ENCODE results near the gene TRIM8. TPM values are rescaled to one million over a fixed set of nuclear protein-coding genes. Genes with fewer than 3 reads are reported as not detected.
"Not testable (repeated sequence)": the region's sequence is repeated elsewhere in the genome, so short reads cannot be mapped to it uniquely, and the experiment has no call there.

Gene TRIM8
- total and polyA plus RNA-seq, 2 donors (not counting 3 experiments of a cell fraction or from before 2014, with no cell fraction given): 74.1 to 114 TPM

- H3K27ac ChIP-seq (ENCODE audit: insufficient read depth, low read depth, low read length): no peak overlapping the region
Measured at GRCh38 chr10:102691285-102692066, 47.2 kb downstream of the TRIM8 start.

GRCh38 chr10:102695401-102695800 is 51.1 kb downstream of the TRIM8 start:
- H3K4me2 ChIP-seq (ENCODE audit: insufficient read depth, low read length); intact Hi-C loops (cut with micrococcal nuclease); CTCF ChIA-PET; H3K27ac ChIP-seq (ENCODE audit: insufficient read depth, low read depth, low read length); H3K27me3 ChIP-seq (ENCODE audit: control insufficient read depth in 2 of 2, insufficient read depth in 2 of 2, low read length in 2 of 2); DNase-seq (ENCODE audit: low read depth, low spot score); H3K79me2 ChIP-seq (ENCODE audit: control insufficient read depth, insufficient read depth, low read length); FAIRE-seq; H4K20me1 ChIP-seq (replicated peaks; ENCODE audit: control insufficient read depth, extremely low read depth, insufficient read depth, low read length); H3K9me1 ChIP-seq (replicated peaks; ENCODE audit: control insufficient read depth, extremely low read depth, insufficient read depth, low read length); H3K4me3 ChIP-seq (replicated peaks in 1 of 3; ENCODE audit: insufficient read depth in 1 of 3, low read depth in 1 of 3, low read length in 3 of 3); H3K4me1 ChIP-seq (ENCODE audit: control insufficient read depth, extremely low read depth, insufficient read depth, low read length); H3K9me3 ChIP-seq (replicated peaks; ENCODE audit: control insufficient read depth, insufficient read depth, low read length); H3K36me3 ChIP-seq (ENCODE audit: control insufficient read depth in 2 of 2, extremely low read depth in 1 of 2, insufficient read depth in 2 of 2, low read length in 2 of 2); H2AFZ ChIP-seq (ENCODE audit: low read depth, low read length); BruUV-seq (replicated peaks); POLR2A ChIA-PET; dilution Hi-C loops (cut with MboI; ENCODE audit: extremely low pct_ligation_motif_present, low sequenced_read_pairs); H3K9ac ChIP-seq (replicated peaks; ENCODE audit: extremely low read depth, insufficient read depth, low read length): not testable (repeated sequence)

More at GRCh38 chr10:102691285-102692066, 47.2 kb downstream of the TRIM8 start:
- H3K27me3 ChIP-seq (ENCODE audit: control insufficient read depth in 2 of 2, insufficient read depth in 2 of 2, low read length in 2 of 2): no peaks in the 10 kb centered on the region
- CTCF ChIA-PET: interaction anchor here (1.4 to 1.9 kb wide), 2 partner anchors 12 to 19 kb away, joined by 3 to 6 read pairs; no protein-coding TSS in a partner anchor
- BruUV-seq (replicated peaks): no TSS peak
- DNase-seq (ENCODE audit: low read depth, low spot score) (no peak), FAIRE-seq (no peak)
- no peaks in the 10 kb centered on the region for H3K79me2 ChIP-seq (ENCODE audit: control insufficient read depth, insufficient read depth, low read length)
- intact Hi-C loops (cut with micrococcal nuclease) (no loop called here), dilution Hi-C loops (cut with MboI; ENCODE audit: extremely low pct_ligation_motif_present, low sequenced_read_pairs) (no loop called here)
- no peaks in the 10 kb centered on the region for H4K20me1 ChIP-seq (replicated peaks; ENCODE audit: control insufficient read depth, extremely low read depth, insufficient read depth, low read length)
- H3K4me1 ChIP-seq (ENCODE audit: control insufficient read depth, extremely low read depth, insufficient read depth, low read length): no peaks in the 10 kb centered on the region
- H3K36me3 ChIP-seq (ENCODE audit: control insufficient read depth in 2 of 2, extremely low read depth in 1 of 2, insufficient read depth in 2 of 2, low read length in 2 of 2): no peaks in the 10 kb centered on the region
- H3K9ac ChIP-seq (replicated peaks; ENCODE audit: extremely low read depth, insufficient read depth, low read length): no peak overlapping the region
- H3K4me2 ChIP-seq (ENCODE audit: insufficient read depth, low read length): no peak overlapping the region
- H2AFZ ChIP-seq (ENCODE audit: low read depth, low read length): no peak overlapping the region
- TF ChIP-seq MAX (IDR thresholded peaks at IDR 0.05; ENCODE audit: insufficient read depth, insufficient read length) (no peak), FOS (IDR thresholded peaks at IDR 0.05; ENCODE audit: borderline replicate concordance, insufficient read depth, low read length) (no peak), POLR2AphosphoS5 (IDR thresholded peaks at IDR 0.05; ENCODE audit: insufficient read depth, low read depth, low read length) (no peak), MYC (IDR thresholded peaks at IDR 0.05; ENCODE audit: low read depth, low read length) (no peak), EZH2 (IDR thresholded peaks at IDR 0.05; ENCODE audit: borderline replicate concordance, low read depth, low read length, severe bottlenecking) (no peak), JUN (IDR thresholded peaks at IDR 0.05; ENCODE audit: borderline replicate concordance, insufficient read depth, insufficient read length, low read depth) (no peak), POLR2A (IDR thresholded peaks at IDR 0.05; ENCODE audit: low read depth, low read length) (no peak), CTCF (IDR thresholded peaks at IDR 0.05; ENCODE audit: extremely low read depth in 1 of 2, insufficient read depth in 1 of 2, low read depth in 1 of 2, low read length in 2 of 2) (no peak), GATA2 (IDR thresholded peaks at IDR 0.05; ENCODE audit: insufficient read depth, insufficient read length, low read depth, low read length) (no peak)
- no peaks in the 10 kb centered on the region for H3K9me1 ChIP-seq (replicated peaks; ENCODE audit: control insufficient read depth, extremely low read depth, insufficient read depth, low read length)
- H3K9me3 ChIP-seq (replicated peaks; ENCODE audit: control insufficient read depth, insufficient read depth, low read length): no peaks in the 10 kb centered on the region
- POLR2A ChIA-PET: interaction anchor here (0.6 kb wide), 1 partner anchor 10 kb away, joined by 4 read pairs; no protein-coding TSS in a partner anchor
- no peak overlapping the region for H3K4me3 ChIP-seq (replicated peaks in 1 of 3; ENCODE audit: insufficient read depth in 1 of 3, low read depth in 1 of 3, low read length in 3 of 3)

Data from endothelial cell of umbilical vein (primary cell).